Body of pancreas (tissue), 4 donors: ENCODE data around the gene RCAN2.

Experiments
- POLR2A ChIP-seq, 3 donors: fragments of 450-650 bp; IDR thresholded peaks; one replicate each; pipeline ENCODE4 v1.6.1; 2016; ENCODE audit warnings: antibody characterized with exemption in 3 of 3, mild to moderate bottlenecking in 2 of 3
- TF ChIP-seq, protein P1 (sequence below), 7 experiments: fragments of 450-650 bp in 4 of 7; fragments of 200-600 bp in 3 of 7; sonication (generic) in 3 of 7; IDR thresholded peaks; one replicate each; pipeline ENCODE4 v1.5.1; 2016 to 2019; ENCODE audit warnings: antibody characterized with exemption in 7 of 7

DNA sequence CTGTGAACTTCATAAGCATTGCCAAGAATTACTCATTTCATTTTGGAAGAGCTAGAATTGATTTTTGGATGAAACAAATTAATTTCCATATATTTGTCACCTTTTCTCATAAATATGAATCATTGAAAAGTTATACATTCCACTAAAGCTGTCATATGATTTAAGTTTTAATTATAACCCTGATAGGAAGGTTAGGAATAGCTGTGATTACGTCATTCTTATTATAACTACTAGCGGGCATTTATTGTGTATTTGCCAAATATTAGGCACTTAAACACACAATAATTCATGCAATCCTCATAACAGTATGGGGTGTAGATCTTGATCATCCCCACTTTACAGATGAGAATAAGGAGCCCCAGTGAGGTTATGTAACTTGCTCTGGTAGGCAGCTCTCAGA lies 243.1 kb downstream of the RCAN2 start:
- TF ChIP-seq, protein P1, sequence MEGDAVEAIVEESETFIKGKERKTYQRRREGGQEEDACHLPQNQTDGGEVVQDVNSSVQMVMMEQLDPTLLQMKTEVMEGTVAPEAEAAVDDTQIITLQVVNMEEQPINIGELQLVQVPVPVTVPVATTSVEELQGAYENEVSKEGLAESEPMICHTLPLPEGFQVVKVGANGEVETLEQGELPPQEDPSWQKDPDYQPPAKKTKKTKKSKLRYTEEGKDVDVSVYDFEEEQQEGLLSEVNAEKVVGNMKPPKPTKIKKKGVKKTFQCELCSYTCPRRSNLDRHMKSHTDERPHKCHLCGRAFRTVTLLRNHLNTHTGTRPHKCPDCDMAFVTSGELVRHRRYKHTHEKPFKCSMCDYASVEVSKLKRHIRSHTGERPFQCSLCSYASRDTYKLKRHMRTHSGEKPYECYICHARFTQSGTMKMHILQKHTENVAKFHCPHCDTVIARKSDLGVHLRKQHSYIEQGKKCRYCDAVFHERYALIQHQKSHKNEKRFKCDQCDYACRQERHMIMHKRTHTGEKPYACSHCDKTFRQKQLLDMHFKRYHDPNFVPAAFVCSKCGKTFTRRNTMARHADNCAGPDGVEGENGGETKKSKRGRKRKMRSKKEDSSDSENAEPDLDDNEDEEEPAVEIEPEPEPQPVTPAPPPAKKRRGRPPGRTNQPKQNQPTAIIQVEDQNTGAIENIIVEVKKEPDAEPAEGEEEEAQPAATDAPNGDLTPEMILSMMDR (IDR thresholded peaks at IDR 0.05): no peak
- TF ChIP-seq POLR2A (IDR thresholded peaks at IDR 0.05): no peak
